Subcutaneous abdominal adipose tissue (tissue), 5 donors: ENCODE measurements around the gene DLGAP5.

Source experiments
- H3K27ac ChIP-seq: one replicate; pipeline ENCODE4 v1.7.0; 2013; ENCODE audit warnings: low read depth, mild to moderate bottlenecking, inconsistent platforms, low read length, moderate library complexity
- H3K27me3 ChIP-seq, 5 donors: one replicate each; pipeline ENCODE4 v1.7.0; 2013; ENCODE audit warnings: low read length in 5 of 5, inconsistent platforms in 1 of 5; ENCODE audit not compliant: control insufficient read depth in 5 of 5, insufficient read depth in 4 of 5
- H3K36me3 ChIP-seq, 5 donors: one replicate each; pipeline ENCODE4 v1.7.0; 2013; ENCODE audit warnings: low read length in 5 of 5; ENCODE audit not compliant: control insufficient read depth in 5 of 5, insufficient read depth in 5 of 5
- H3K4me1 ChIP-seq, 5 donors: one replicate each; pipeline ENCODE4 v1.7.0; 2013; ENCODE audit warnings: low read length in 5 of 5, mild to moderate bottlenecking in 3 of 5, moderate library complexity in 1 of 5; ENCODE audit not compliant: control insufficient read depth in 5 of 5, insufficient read depth in 5 of 5
- H3K4me3 ChIP-seq, 5 donors: one replicate each; pipeline ENCODE4 v1.7.0; 2013; ENCODE audit warnings: low read length in 5 of 5, low read depth in 1 of 5
- H3K9ac ChIP-seq, 5 donors: one replicate each; pipeline ENCODE4 v1.7.0; 2013; ENCODE audit warnings: low read length in 5 of 5, mild to moderate bottlenecking in 4 of 5, moderate library complexity in 3 of 5
- H3K9me3 ChIP-seq, 5 donors: one replicate each; pipeline ENCODE4 v1.7.0; 2013; ENCODE audit warnings: low read length in 5 of 5; ENCODE audit not compliant: control insufficient read depth in 5 of 5
- donor health status: healthy.
- donor health status: healthy.
- donor health status: healthy.
- donor health status: healthy.
- donor health status: healthy.

The DLGAP5 gene, protein sequence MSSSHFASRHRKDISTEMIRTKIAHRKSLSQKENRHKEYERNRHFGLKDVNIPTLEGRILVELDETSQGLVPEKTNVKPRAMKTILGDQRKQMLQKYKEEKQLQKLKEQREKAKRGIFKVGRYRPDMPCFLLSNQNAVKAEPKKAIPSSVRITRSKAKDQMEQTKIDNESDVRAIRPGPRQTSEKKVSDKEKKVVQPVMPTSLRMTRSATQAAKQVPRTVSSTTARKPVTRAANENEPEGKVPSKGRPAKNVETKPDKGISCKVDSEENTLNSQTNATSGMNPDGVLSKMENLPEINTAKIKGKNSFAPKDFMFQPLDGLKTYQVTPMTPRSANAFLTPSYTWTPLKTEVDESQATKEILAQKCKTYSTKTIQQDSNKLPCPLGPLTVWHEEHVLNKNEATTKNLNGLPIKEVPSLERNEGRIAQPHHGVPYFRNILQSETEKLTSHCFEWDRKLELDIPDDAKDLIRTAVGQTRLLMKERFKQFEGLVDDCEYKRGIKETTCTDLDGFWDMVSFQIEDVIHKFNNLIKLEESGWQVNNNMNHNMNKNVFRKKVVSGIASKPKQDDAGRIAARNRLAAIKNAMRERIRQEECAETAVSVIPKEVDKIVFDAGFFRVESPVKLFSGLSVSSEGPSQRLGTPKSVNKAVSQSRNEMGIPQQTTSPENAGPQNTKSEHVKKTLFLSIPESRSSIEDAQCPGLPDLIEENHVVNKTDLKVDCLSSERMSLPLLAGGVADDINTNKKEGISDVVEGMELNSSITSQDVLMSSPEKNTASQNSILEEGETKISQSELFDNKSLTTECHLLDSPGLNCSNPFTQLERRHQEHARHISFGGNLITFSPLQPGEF

DNA sequence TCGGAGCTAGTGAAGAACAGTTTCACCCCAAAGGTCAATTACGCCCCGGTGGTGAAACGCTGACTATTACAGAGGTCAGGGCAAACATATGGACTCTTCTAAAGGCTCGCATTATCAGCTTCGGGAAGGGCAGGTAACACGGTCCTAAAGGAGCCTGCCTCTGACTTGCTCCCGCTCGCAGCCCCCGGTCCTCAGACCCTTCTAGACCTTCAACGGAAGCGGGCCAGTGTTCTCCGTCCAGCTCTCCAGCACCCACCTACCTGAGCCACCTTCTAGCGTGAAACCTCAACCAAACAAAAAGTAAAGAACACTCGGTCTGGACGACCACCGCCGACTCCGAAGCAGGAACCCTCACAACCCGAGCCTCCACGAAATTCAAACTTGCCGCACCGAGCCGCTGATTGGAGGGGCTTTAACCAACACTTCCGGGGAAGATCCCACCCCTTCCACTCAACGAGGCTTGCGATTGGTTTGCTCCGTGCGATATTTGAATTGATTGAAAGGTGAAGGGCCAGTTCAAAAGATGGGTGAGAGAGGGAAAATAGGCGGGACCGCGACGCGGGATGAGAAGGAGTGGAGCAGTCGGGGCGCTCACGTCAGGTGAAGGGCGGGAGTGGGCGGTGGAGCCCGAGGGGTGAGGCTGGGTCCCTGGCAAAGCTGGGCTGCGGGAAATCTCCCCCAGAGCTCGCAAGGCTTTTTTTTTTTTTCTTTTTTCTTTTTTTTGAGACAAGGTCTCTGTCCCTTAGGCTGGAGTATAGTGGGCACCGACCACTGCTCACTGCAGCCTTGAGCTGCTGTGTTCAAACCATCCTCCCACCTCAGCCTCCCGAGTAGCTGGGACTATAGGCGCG, at the start of gene DLGAP5:
DLGAP5 (minus strand) TSS at position 383 of the 851 bp plus-strand sequence. CDS start 2,406 bp downstream, outside the sequence.
- Histone ChIP-seq H3K9me3 (no peaks in the 10 kb centered on the region), H3K36me3 (no peaks in the 10 kb centered on the region), H3K4me3 (peak within 1 kb of the TSS; percentile 68 to 91 (median 76)), H3K27me3 (no peaks in the 10 kb centered on the region), H3K9ac (peak within 1 kb of the TSS; percentile 16 to 76 (median 58)), H3K27ac (peak within 1 kb of the TSS; percentile 46), H3K4me1 (peaks cover 0 to 11% (median 7%) of the 10 kb centered on the region in 5 donors)

DNA sequence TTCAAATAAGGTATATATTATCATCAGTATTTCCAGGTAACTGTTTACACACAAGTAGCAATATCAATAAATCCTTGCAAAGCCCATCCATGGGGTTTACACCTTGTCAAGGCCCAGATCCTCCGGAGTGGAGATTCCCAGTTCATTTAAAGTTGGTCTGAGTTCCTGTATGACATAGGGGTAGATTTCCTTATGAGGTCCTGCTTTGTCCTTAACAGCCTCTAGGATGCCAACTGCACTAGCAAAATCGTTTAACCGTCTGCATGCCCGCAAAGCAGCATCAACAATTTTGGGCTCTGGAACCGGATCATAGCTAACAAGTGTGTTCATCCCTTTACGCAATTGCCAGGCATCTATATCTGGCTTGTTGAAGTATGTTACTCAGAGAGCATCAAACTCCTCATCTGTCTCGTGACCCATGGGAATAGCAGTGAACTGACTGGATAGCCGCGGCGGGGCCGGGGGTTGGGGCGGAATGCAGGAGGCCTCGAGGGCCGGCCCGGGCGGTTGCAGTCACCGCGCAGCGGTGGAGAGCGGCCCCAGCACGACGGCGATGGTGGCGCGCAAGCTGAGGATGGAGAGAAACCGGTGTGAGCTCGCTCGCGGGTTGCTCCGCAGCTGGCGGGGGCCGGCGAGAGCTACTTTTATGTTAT, 49.3 kb upstream of the DLGAP5 start:
- H3K27ac ChIP-seq, result no peak overlapping the region
- no peak overlapping the region for H3K4me3 ChIP-seq
- no peaks in the 10 kb centered on the region for H3K36me3 ChIP-seq
- no peak overlapping the region for H3K9ac ChIP-seq
- no peaks in the 10 kb centered on the region for H3K9me3 ChIP-seq
- peaks cover 0 to 4% (median 0%) of the 10 kb centered on the region in 5 donors for H3K27me3 ChIP-seq
- peaks cover 0 to 7% (median 0%) of the 10 kb centered on the region in 5 donors for H3K4me1 ChIP-seq

DNA sequence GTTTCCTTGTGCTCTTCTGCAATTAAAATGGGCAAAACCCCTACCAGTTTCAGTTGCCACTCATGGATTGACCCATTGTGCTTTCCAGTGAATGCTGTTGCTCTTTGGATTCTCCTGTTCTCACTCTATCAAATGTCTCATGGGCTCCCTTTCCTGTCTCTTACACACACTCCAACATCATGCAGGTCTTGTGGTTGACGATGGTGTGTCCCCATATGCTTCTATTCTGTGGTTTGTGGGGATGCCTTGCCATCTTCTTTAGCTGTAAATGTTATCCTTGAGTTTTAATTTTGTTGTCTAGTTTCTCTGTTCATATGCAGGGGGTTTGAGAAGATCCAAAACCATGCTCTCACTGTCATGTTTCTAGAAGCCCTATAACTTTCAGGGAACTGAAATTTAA, 47.9 kb upstream of the DLGAP5 start:
- Histone ChIP-seq H3K4me1 (peaks cover 0 to 7% (median 0%) of the 10 kb centered on the region in 5 donors), H3K36me3 (no peaks in the 10 kb centered on the region), H3K9ac (no peak overlapping the region), H3K4me3 (no peak overlapping the region), H3K27me3 (peaks cover 0 to 4% (median 0%) of the 10 kb centered on the region in 5 donors), H3K9me3 (no peaks in the 10 kb centered on the region), H3K27ac (no peak overlapping the region)

DNA sequence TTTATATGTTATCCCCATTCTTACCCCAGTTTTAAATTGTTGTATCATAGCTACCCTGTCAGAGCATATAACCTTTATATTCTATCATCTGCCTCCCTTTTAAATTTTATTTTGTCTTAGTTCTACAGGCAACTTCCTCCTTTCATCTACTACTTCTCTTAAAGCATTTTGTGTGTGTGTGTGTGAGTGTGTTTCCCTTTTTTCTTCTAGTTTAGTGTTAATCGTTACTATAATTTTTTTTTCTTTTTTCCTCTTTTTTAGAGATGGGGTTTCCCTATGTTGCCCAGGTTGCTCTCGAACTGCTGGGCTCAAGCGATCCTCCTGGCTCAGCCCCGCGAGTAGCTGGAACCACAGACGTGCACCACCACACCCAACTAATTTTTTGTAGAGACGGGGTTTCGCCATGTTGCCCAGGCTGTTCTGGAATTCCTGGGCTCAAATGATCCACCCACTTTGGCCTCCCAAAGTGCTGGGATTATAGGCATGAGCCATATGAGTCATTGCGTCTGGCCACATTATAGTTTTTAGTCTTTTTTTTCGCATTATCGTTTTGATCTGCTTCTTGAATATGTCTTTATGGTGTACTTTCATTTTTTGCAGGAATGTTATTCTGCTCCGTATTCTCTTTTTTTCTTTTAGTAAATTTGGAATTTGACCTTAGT, 46.8 kb upstream of the DLGAP5 start:
- Histone ChIP-seq H3K9me3 (no peaks in the 10 kb centered on the region), H3K4me1 (peaks cover 0 to 7% (median 4%) of the 10 kb centered on the region in 5 donors), H3K4me3 (no peak overlapping the region), H3K27ac (no peak overlapping the region), H3K36me3 (no peaks in the 10 kb centered on the region), H3K27me3 (peaks cover 0 to 4% (median 0%) of the 10 kb centered on the region in 5 donors), H3K9ac (no peak overlapping the region)

DNA sequence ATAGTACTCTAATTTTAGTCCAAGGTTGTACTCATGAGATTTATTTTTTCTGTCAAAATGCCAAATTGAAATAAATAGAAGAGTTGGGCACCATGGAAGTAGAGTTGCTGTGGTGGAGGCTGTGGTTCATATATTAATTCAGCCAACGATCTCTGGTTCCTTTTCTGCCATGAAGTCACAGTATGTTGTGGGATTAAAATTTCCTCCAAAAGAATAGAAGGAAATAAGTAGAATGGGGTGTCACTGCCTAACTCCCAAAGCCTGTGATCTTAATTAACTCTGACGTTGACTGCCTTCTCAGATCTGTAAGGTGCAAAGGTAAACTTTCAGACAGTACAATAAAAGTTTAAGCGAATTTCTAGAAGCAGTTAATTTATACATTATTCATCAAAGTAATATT, 42.2 kb upstream of the DLGAP5 start:
- Histone ChIP-seq H3K9ac (no peak overlapping the region), H3K27me3 (no peaks in the 10 kb centered on the region), H3K27ac (no peak overlapping the region), H3K4me3 (no peak overlapping the region), H3K4me1 (peaks cover 0 to 16% (median 0%) of the 10 kb centered on the region in 5 donors), H3K9me3 (no peaks in the 10 kb centered on the region), H3K36me3 (no peaks in the 10 kb centered on the region)

DNA sequence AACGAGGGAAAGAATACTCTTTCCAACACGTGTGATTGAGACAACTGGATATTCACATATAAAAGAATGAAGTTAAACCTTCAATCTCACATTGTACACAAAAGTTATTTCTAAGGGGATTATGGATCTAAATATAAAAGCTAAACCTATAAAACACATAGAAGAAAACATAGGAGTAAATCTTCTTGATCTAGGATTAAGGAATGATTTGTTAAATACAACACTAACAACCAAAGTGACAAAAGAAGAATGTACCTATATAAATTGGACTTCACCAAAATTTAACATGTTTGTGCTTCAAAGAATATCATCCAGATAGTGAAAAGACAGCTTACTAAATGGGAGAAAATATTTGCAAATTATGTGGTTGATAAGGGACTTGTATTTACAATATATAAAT, 36.9 kb upstream of the DLGAP5 start:
- Histone ChIP-seq H3K36me3 (no peaks in the 10 kb centered on the region), H3K9me3 (peaks cover 0 to 15% (median 4%) of the 10 kb centered on the region in 5 donors), H3K27ac (no peak overlapping the region), H3K4me3 (no peak overlapping the region), H3K9ac (no peak overlapping the region), H3K4me1 (peaks cover 0 to 10% (median 0%) of the 10 kb centered on the region in 5 donors), H3K27me3 (no peaks in the 10 kb centered on the region)

DNA sequence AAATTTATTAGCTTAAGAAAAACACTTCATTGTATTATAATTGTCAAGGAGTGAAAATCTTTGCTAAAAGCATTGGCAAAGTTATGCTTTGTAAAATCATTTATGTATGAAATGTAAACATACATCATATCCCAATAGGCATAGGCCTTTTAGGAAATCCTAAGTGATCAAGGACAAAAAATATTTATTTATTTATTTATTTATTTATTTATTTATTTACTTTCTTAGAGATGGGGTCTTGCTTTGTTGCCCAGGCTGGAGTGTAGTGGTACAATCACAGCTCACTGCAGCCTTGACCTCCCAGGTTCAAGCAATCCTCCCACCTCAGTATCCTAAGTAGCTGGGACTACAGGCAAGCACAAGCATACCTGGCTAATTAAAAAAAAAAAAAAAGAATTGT, 32.0 kb upstream of the DLGAP5 start:
- Histone ChIP-seq H3K4me1 (no peaks in the 10 kb centered on the region), H3K36me3 (no peaks in the 10 kb centered on the region), H3K27me3 (no peaks in the 10 kb centered on the region), H3K9me3 (peaks cover 0 to 15% (median 4%) of the 10 kb centered on the region in 5 donors), H3K27ac (no peak overlapping the region), H3K4me3 (no peak overlapping the region), H3K9ac (no peak overlapping the region)

DNA sequence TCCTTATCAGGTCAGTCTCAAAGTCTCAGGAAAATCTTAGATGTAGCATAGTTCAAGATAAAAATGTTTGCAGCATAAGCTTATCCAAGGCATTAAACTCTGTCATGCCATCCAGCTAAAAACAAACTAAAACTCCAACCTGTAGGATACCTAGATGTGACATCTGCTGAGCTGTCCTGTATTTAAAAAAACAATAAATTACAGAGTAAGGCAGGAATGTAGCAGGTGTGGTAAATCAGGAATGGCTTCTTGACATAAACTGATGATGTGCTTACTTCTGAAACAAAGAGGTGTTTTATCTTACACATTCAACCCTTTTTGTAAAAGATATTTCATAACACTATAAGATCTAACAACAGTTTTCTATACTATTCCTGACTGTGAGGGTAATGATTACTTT, 30.6 kb upstream of the DLGAP5 start:
- peaks cover 0 to 10% (median 4%) of the 10 kb centered on the region in 5 donors for H3K9me3 ChIP-seq
- no peaks in the 10 kb centered on the region for H3K36me3 ChIP-seq
- no peaks in the 10 kb centered on the region for H3K4me1 ChIP-seq
- no peak overlapping the region for H3K27ac ChIP-seq
- H3K4me3 ChIP-seq, result no peak overlapping the region
- H3K27me3 ChIP-seq, result no peaks in the 10 kb centered on the region
- no peak overlapping the region for H3K9ac ChIP-seq

DNA sequence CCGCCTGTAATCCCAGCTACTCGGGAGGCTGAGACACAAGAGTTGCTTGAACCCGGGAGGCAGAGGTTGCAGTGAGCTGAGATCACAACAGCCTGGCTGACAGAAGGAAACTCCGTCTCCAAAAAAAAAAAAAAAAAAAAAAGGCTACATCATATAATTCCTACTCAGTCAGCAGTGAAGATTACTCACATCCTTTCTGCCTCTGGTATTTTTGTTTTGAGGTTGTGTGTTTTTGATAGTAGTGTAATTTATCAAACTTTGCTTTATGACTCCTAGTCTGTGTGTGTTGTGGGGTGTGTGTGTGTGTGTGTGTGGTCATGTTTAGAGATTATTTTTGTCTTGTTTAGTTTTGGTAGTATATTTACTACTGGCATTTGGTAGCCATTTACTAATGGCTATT, 29.8 kb upstream of the DLGAP5 start:
- no peaks in the 10 kb centered on the region for H3K27me3 ChIP-seq
- H3K36me3 ChIP-seq, result no peaks in the 10 kb centered on the region
- H3K9me3 ChIP-seq, result peaks cover 0 to 2% (median under 1%) of the 10 kb centered on the region in 5 donors
- no peak overlapping the region for H3K4me3 ChIP-seq
- no peak overlapping the region for H3K27ac ChIP-seq
- no peaks in the 10 kb centered on the region for H3K4me1 ChIP-seq
- no peak overlapping the region for H3K9ac ChIP-seq
